Left ventricle myocardium superior (tissue), 1 donor: Measurements from ENCODE around the gene DNAI1. TPM values are rescaled to one million over a fixed set of nuclear protein-coding genes. Genes with fewer than 3 reads are reported as not detected.

Experiments used
- ATAC-seq: fragments of 200-7000 bp; cut with Tn5 transposase; one replicate; pipeline ENCODE4 v1.9.1; 2020; ENCODE audit warnings: mild to moderate bottlenecking, moderate library complexity
- DNase-seq: peaks from one replicate; pipeline ENCODE4 v3.0.0-alpha.2; 2020
- intact Hi-C: fragments of 100-400 bp; cut with micrococcal nuclease; formaldehyde crosslinking; loops from one replicate; pipeline ENCODE4 v1.11.0; 2022
- total RNA-seq: library from RNA; stranded (reverse); fragmentation: NEBNext Ultra II Directional; extraction: Animal tissue kit (Norgen Biotek cat#: 25700); gene quantifications from one replicate; pipeline ENCODE4 v1.2.1, GENCODE V29; 2021
- donor health status: DM: no; HTN: yes; CAD: no; lungs with severe emphysema.

The DNAI1 gene
- total RNA-seq, 1 donor from 2014 or later = not detected

- ATAC-seq = no peak
- intact Hi-C loops = no loop called here
- DNase-seq = no peak
Measured at GRCh38 chr9:34550016-34550680, 91.5 kb downstream of the DNAI1 start.

DNA sequence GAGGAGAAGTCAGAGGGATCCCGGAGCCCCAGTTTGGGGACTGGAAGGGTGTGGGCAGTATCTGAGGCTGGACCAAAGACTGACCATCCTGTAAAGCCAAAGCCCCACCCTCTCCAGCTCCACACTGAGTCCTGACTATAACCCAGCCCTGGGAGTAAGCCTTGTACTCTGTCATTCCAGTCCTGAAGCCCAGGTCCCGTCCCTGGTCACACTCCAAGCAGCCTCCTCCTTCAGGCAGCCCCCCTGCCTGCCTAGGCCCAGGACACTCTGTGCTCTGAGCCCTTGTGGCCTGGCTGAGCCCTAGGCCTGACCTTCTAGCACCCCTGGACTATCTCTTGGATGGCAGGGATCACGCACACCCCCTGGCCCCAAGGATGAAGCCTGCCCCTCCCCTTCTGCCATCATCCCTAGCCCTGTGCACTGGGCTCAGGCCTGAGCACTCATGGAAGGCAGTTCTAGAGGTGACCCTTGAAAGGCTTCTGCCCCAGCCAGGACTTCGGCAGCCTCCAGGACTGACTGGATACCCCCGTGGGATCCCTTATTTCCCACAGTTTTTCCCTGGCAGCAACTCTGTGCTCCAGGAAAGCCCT is 92.2 kb downstream of the DNAI1 start:
- ATAC-seq = no peak
- intact Hi-C loops = no loop called here
- no peak for DNase-seq

DNA sequence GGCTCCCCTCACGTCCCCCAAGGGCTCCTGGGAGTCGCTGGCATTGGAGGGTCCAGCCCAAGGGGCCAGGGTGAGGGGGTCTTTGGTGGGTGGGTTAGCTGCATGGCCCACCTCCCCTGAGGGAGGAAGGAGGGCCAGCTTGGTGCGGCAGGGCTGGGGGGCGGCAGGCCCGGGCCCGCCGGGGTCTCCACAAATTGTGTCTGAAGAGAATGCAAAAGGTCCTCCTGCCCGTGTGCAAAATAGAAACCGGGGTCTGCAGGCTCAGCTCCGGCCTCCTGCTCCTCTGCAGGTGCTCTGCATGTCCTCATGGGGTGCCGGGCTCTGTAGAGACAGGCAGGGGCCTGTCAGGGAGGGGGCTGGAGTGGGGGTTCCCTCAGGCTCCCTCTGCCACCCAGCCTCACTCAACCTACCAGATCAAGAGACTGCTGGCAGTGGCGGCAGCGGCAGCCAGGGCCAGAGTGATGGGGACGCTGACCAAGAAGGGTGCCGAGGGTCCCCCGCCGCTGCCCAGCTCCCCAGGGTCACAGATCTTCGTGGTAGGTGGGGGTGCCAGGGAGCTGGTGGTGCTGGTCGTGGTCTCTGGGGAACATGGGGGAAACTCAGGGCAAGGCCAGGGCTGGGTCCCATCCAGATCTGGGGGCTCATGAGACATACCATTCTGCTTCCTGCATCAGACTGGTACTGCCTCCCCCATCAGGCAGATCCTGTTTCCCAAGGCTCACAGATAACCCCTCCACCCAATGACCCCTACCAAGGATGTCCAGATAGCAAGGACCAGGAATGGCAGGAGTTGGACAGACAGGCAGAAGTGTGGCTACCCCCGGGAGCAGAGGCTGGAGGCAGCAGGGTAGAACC is 93.4 kb downstream of the DNAI1 start:
- intact Hi-C loops = no loop called here
- no peak for DNase-seq
- ATAC-seq = no peak

- ATAC-seq (no peak), DNase-seq (no peak)
- intact Hi-C loops = no loop called here
Measured at GRCh38 chr9:34552606-34552981, 94.0 kb downstream of the DNAI1 start.

GRCh38 chr9:34552986-34553385 is 94.4 kb downstream of the DNAI1 start:
- DNase-seq = no peak
- intact Hi-C loops = no loop called here

GRCh38 chr9:34553511-34554021 is 95.0 kb downstream of the DNAI1 start:
- ATAC-seq (no peak), DNase-seq (no peak)
- intact Hi-C loops = no loop called here

More at GRCh38 chr9:34552986-34553385, 94.4 kb downstream of the DNAI1 start:
- ATAC-seq = no peak

- intact Hi-C loops = no loop called here
- ATAC-seq (no peak), DNase-seq (no peak)
Measured at GRCh38 chr9:34554211-34555001, 95.8 kb downstream of the DNAI1 start.

GRCh38 chr9:34555002-34555348 is 96.4 kb downstream of the DNAI1 start:
- intact Hi-C loops = no loop called here
- DNase-seq (no peak), ATAC-seq (no peak)

DNA sequence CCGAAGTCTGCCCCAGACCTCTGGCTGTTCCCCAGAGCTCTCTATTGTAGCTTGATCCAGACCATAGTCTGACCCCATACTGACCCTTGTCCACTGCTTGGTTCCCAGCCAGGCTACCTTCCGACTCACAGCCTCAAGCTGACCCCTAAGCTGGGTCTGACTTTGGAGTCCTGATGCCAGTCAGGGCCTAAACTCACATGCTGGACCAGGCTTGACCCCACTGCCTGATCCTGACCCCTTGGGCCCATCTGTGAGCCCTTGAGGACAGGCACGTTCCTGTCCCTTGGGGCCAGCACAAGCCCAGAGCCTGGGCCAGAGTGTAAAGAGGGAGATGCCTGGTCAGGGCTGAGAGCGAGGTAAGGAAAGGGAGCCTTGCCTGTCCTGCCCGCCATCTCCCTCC is 96.9 kb downstream of the DNAI1 start:
- no peak for DNase-seq

DNA sequence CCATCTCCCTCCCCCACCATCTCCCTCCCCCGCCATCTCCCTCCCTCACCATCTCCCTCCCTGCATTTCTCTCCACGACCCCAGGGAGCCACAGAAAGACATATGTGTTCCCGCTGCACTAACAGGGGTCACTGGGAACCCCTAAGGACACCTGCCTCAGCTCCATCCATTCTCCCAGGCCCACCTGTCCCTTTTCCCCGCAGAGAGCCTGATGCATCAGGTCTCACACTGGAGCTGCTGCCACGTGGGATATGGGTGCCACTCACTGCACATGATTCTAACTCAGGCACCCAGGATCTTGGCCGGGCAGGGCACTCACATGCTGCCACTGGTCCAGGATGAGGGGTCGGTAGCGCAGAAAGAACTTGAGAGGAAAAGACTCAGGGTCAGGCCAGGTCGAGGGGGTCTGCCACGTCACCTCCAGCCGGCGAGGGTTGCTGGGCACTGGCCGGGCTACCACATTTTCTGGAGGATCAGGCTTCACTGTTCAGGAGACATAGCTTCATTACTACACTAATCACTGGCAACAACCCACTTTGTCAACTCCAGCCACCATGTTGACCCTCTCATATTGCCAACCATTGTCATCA is 97.4 kb downstream of the DNAI1 start:
- ATAC-seq (no peak), DNase-seq (no peak)
- intact Hi-C loops = no loop called here

More for the DNA sequence above, 96.9 kb downstream of the DNAI1 start:
- ATAC-seq = no peak
- intact Hi-C loops = no loop called here

DNA sequence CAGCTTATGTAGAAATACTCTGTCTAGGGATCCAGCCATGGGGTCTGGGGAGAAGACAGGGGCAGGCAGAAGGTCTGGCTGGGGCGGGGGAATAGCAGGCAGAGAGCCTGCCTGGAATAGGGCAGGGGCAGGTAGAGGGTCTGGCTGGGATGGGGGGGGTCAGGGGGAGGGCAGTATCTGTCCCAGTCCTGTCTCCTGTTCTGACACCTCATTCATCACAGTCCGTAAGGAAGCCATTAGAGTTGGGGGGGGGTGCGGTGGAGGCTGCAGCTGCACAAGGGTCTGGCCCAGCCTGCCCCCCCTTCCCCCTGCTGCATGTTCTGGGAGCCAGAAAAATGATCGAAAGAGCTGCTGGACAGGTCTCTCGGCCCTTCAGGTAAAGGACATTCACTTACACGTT is 98.3 kb downstream of the DNAI1 start:
- intact Hi-C loops = no loop called here
- no peak for DNase-seq
- no peak for ATAC-seq

- ATAC-seq = no peak
- intact Hi-C loops = no loop called here
- no peak for DNase-seq
Measured at GRCh38 chr9:34557426-34558321, 99.1 kb downstream of the DNAI1 start.

DNA sequence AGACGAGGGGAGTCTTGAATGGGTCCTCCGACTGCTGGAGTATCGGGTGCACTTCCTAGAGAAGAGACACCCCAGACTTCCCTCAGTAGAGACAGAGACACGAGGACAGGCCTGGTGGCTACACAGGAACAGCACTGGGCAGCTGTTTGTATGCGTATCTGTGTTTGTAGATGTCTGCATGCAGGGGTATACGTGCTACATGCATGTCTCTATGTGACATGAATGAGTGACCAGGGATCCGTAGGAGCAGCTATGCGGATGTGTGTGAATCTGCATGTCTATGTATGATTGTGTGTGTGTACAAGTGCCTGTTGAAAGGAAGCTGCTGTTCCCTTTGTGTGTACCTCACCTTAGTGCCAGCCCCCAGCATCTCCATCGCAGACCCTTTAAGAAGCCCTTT is 99.8 kb downstream of the DNAI1 start:
- ATAC-seq (no peak), DNase-seq (no peak)
- intact Hi-C loops = no loop called here

- ATAC-seq (peak; percentile 25), DNase-seq (no peak)
- intact Hi-C loops = no loop called here
Measured at GRCh38 chr9:34558919-34559623, 100.5 kb downstream of the DNAI1 start.

- DNase-seq (peak; percentile 59), ATAC-seq (peak; percentile 78)
- intact Hi-C loops = no loop called here
Measured at GRCh38 chr9:34559624-34560455, 101.2 kb downstream of the DNAI1 start.

- ATAC-seq (peak; percentile 22), DNase-seq (no peak)
- intact Hi-C loops = no loop called here
Measured at GRCh38 chr9:34560599-34561214, 102.1 kb downstream of the DNAI1 start.
